DMS79 treated with DMSO at 0.1 percent for 48 hours (cell line): ENCODE measurements around the gene VEZF1.
A peak's percentile ranks its signal among the peaks of the same experiment; 100 is the strongest.

Source experiments
- DNase-seq: peaks from one replicate; lab custom pipeline; 2025; lab: John Stamatoyannopoulos, UW

VEZF1 gene

DNA sequence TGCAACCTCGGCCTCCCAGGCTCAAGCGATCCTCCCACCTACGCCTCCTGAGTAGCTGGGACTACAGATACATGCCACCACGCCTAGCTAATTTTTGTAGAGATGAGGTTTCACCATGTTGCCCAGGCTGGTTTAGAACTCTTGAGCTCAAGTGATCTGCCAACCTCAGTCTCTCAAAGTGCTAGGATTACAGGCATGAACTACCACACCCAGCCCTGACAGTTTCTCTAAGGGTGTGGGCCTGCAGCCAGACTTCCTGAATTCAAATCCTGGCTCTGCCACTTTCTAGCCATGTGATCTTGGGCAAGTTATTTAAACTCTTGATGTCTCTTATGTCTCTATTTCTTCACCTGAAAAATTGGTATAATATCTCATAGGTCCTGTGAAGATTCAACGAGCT lies 38.4 kb downstream of the VEZF1 start:
- DNase-seq, result no peak

DNA sequence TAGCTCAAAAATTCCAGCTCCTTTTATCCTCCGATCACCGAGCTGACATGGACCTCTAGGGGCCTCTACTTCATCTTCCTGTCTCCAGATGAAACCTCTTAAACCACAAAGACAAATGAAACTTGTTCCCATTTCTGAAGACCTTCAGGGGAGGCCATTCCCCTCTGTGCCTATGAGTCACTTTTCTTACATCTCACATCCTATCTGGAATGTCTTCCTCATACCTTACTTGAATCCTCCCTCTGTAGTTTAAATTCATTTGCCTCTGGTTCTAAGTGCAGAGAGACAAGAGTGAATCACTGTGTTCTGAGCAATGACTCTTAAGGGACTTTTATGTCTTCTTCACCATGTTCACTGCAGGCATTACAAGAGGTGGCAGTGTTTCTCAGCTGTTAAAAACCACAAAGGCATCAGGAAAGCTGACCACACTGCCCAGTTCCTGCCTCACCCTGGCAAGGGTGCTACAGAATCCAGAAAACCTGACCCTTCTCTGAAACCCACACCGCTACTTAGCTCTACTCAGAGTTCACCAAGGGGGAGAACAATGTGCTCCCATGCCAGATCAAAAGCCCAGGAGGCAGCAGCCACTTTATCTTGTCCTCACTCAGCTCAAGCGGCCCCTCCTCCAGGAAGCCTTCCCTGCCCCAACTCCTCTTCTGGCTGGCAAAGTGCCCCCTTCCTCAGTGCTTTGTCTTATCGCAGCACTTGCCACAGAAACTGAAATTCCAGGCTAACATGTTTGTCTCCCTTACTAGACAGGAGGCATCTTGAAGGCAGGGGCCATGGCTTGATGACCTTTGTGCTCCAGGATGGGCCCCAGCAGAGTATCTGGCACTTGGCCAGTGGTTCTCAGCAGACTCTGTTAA lies 39.3 kb downstream of the VEZF1 start:
- no peak for DNase-seq

DNA sequence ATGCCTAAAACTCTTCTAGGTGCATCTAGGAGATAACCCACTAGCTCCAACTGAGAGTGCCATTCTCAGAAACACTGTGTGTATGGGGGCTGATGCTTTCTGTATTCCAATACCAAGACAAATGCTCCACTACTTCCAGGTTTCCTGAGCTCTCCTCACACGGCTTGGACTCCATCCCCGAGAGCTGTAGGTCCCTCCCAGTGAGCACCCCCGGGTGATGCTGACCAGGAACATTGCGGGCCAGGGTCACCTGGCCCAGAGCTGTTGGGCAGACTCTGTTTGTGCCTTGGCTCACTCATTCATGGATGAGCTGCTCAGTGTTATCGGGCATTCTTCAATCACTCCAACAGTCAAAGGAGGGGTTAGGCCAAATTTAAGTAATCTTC lies 39.9 kb downstream of the VEZF1 start:
- DNase-seq, result no peak

DNA sequence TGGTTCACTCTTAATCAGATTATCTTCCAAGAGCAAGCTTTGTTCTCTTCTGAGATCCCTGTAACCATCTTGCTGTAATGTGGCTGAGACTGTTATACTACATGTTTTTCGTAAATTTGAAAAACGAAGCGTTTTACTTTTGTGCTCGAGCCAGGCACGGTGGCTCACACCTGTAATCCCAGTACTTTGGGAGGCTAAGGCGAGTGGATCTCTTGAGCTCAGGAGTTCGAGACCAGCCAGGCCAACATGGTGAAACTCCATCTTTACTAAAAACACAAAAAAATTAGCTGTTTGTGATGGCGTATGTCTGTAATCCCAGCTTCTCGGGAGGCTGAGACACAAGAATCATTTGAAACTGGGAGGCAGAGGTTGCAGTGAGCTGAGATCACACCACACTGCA lies 40.7 kb downstream of the VEZF1 start:
- no peak for DNase-seq

DNA sequence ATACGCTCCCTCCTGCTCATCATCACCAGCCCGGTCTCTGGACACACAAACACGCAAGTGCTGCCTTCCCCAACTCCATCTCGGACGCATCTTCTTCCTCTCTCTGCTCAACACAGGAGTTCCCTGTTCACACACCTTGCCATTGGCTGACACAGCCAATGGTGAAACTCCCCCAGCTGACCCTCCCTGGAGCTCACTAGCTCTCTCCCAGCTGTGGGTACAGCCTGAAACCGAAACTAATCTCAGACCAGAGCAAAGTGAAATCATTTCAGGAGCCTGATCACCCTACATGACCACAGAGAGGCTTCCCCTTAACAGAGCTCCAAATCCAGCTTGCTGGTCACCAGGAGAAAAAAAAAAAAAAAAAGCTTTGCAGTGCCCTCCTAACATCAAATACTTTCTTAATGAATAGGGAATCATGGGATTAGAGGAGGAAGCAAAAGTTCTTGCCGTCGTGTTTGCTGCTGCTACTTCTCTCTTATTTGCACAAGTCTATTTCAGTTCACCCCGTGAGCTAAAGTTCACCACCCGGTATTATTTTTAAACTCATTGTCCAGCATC lies 41.2 kb downstream of the VEZF1 start:
- peak; percentile 41 for DNase-seq

DNA sequence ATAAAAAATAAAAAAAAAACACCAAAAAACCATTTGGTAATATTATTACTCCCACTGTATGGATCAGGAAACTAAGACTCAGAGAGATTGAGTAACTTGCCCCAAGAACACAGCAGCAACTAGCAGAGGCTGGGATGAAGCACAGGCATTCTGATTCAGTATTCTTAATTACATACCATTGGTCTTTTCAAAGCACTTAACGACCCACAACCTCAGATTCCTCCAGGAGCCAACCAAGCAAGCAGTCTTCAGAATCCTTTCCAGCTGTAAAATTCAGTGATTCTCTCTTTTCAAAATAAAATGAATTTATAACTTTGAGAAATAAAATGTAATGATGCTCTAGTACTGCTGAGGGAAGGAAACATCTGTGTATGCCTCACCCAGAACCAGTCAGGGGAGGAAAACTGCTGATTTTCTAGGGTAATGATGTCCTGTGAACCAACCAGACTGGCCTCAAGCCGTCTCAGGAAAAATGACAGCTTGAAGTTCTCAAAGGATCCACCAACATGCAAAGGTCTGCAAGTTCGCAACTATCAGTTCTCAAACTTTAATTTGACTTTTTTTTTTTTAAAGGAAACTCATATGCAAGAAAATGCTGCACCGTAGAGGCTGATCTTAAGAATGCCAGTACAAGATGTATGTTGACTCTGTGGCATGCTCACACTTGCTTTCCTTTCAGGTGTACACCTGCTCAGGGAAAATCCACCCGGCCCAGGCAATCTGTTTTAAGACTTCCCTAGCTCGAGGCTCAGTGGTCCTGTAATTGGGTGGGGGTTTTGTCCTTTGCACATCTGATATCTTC lies 41.9 kb downstream of the VEZF1 start:
- peak; percentile 41 for DNase-seq

DNA sequence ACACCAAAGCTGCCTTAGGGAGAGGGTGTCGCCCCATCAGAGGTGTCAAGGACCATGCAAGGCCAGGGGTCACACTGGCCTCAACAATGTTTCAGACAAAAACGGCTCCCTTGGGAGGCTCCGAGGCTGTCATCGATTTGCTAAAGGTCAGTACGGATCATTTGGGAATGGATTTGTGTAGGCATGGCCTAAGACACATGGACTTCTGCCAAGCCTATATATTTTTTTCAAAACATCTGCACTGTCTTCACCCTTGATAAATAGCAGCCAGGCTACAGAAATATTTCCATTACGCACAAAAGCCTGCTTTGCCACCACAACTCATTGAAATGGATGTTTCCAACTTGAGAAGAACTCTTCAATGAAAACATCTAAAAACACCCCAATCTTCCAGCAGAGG lies 43.1 kb downstream of the VEZF1 start:
- DNase-seq, result no peak

DNA sequence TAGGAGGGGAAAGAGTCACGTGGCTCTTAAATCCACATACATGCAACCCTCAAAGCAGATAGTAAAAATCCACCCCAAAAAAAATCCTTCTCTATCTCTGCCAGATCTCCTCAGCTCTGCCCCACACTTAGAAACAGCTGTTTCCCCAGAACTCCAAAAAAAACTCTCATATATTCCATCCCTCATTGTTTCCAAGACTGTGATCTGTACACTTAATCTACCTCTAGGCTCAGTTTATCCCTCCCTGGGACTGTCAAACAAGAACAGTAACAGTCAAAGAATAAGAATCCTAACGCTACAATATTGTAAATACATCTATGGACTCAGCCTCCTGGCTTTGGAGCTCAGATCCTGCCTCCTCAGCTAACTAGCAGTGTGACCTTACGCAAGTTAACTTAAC lies 44.4 kb downstream of the VEZF1 start:
- no peak for DNase-seq

DNA sequence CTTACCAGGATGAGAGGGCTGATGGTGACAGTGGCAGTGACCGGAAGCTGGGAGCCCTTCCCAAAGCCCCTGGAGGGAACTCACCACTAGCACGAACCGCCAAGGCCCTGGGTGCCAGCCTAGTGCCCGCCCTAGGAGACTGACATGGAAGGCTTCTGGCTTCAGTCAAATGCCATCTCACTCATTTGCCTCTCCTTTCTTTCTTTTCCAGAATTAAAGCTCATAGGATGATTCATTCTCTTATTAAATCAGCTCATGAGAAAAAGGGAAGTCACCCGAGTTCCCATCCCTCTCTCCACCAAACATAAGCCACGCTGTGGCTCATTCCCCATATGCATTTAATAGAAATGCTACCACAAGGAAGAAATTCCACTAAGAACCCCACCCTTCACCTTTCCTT lies 44.9 kb downstream of the VEZF1 start:
- no peak for DNase-seq

DNA sequence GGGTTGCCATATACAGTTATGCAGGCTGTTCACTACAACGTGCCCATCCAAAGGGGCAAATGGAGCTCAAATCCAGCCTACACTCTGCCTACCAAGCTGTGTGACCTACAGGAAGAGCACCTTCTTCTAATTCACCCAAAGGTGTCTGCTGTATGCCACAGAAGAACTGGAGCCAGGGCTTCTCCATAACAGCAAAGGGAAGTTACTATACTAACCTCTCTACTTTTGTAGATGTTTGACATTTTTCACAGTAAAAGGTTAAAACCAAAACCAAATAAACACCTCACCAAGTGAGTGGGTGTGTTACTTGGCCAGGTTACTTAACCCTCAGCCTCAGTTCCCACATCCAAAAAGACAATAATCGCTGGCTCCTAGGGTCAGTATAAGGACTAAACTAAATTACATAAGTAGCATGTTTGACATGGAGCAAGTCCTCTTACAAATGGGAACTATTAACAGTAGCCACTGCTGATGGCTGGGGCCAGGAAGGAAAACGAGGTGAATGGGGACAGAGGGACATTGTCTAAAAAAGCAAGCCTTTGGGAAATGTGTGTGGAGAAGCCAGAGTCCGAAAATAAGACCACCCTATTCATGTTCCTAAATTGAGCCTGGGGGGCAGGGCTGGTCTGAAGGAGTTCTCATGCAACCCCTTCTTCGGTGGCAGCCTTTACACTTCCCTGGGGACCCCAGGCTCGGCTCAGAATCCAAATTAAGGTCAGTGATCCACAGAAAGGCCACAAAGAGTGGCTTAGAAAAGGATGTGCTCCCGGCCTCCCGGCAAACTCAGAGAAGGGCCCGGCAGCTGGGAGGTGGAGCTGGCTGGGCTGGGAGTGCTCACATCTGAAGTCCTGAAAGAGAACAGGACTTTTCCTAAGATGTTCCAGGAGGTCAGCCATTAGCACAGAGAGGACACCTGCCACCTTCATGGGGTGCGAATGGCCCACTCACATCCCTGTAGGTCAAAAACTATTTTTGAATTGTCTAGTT lies 46.4 kb downstream of the VEZF1 start:
- DNase-seq, result no peak

DNA sequence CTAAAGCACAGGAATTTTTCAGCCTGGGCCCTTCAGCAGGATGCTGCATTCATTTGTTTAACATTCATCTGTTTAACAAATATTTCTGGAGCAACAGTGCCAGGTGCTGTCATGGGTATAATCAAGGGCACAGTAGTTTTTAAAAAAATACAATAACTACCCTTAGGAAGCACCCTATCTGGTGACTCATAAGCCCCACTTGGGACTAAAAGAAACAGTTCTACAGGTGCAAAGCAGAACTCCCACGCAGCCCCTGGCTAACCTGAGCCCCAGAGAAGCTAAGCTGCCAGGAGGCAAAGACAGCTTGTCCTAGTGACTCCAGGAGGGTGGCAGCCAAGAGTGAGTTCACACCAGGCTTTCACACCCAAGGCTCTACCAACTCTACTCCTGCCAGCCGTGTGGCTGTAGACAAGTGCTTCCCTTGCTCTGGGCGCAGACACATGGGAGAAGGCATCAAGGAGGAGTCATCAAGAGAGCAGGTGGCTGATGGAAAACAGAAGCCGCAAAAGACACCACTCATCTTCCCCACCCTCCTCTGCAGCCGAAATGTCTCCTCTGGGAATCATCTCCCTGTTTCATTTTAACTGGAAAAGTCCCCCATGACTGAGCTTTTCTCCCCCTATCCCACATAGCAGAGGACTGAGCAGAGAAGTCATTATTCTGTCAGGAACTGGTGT lies 47.3 kb downstream of the VEZF1 start:
- DNase-seq, result peak; percentile 9

DNA sequence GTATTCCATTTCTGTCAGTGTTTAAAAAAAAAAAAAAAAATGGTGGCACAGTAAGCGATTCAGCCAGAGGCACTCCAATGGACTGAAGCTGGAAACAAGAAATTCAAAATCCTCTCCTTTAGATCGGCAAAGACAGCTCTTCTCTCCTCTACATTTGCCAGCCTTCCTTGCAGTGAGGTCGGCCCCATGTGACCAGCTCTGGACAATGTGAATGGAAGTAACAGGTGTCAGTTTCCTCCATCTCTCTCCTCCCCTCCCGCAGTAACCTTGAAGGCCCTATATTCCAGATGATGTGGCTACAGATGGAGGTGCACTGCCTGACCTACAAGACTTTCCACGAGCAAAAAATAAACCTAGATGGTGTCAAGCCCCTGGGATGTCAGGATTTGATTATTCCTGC lies 47.8 kb downstream of the VEZF1 start:
- no peak for DNase-seq

DNA sequence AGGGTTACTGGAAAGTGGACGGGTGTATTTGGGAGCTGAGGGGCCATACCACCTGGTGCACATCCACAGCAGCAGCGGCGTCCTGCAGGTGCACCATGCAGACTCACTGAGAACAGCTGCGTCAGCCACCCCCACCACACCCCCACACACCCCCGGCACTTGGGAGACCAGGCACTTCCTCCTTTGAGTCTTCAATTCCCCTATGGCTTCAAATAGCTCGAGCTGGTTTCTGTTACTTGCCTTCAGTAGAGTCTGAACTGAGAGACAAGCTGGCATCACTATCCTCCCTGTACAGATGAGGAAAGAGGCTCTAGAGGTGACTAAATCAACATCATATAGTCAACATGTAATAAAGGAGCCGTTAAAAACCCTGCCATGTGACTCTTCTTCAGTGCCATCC lies 48.3 kb downstream of the VEZF1 start:
- DNase-seq, result peak; percentile 16

DNA sequence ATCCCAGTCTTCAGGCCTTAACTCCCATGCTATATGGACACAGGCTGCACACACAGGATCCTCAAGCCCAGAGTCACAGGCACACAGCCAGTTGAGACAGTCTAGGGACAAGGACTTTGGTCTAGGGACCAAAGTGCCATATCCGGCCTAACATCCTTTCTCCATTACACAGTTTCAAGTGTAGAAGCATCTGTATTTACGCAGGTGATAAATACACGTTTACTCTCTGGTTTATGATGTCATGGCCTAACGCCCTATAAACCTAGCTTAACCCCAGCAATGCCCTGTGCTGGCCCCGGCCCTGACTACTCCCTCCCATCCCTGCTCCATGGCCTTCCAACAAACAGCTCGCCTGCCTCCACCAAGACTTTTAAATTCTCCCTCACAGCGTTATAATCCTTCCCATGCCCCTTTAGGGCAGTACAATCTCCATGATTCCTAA lies 50.0 kb downstream of the VEZF1 start:
- DNase-seq, result no peak

DNA sequence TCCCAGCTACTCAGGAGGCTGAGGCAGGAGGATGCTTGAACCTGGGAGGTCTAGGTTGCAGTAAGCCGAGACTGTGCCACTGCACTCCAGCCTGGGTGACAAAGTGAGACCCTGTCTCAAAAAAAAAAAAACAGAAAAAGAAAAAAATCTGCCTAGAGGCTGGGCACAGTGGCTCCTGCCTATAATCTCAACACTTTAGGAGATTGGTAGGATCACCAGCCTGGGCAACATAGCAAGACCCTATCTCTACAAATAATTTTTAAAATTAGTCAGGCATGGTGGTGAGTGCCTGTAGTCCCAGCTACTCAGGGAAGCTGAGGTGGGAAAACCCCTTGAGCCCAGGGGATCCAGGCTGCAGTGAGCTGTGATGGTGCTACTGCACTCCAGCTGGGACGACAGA lies 50.6 kb downstream of the VEZF1 start:
- no peak for DNase-seq

DNA sequence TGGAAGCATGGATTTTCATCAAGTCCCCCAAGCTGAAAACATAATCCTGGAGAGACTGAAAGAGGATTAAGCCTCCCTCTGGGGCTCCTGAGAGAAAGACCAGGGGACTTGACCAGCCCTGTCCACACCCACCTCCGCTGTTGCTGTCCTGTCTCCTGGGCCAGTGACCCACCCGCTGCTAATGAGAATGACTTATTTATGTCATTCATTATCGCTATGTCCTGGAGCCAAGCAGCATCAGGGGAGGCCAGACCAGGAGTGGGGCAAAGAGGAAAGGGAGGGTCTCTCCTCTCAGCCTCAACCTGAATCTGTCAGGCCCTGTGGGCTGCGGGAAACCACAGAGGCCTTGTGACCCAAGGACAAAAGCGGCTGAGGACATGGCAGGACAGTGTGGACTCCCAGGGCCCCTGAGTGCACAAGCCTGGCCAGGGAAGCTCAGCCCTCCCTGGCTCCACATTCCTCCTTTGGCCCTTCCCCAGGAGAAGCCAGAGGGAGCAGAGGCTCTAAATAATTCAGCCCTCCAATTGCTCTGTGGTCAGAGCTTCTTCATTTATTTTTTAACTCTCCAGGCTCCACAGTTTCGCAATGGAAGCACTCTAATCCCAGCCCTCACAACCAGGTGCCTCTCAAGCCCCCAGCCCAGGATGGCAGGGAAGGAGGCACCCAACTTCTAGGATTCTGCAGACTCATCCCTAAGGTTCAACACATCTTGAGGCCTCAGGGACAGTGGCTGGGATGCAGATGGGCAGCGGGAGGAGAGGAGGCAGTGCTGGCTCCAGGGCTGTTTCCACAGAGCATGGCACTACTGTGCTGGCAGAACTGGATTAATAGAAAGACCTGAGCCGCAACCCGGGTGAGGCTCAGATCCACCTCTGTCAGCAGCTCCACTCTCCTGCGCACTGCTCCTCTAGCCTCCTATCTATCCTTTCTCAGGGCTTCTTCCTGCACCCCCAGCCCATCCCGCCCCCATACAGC lies 51.9 kb downstream of the VEZF1 start:
- no peak for DNase-seq

DNA sequence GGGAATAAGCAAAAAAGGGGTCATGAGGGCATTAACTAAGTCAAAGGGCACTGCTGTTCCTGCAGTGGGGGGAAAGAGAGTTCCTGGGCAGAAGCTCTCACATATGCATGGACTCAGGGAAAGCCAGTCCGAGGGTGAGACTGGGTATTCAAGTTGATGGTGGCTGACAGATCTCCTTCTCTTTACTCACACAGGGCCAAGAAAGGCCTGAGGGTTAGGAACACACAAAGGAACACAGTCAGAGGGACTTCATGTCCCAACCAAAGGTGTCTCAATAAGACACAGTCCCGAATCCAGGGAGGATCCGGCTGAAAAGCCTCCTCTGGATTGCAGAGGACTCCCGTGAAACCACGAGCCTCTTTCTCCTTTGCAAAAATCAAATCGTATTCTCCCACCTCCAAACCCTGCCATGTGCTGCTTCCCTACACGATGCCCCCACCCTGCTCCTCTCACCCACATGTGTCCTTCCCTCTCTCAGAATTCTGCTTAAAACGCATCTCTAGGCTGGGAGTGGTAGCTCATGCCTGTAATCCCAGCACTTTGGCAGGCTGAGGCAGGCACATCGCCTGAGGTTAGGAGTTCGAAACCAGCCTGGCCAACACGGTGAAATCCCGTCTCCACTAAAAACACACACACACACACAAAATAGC lies 56.4 kb downstream of the VEZF1 start:
- DNase-seq, result no peak

DNA sequence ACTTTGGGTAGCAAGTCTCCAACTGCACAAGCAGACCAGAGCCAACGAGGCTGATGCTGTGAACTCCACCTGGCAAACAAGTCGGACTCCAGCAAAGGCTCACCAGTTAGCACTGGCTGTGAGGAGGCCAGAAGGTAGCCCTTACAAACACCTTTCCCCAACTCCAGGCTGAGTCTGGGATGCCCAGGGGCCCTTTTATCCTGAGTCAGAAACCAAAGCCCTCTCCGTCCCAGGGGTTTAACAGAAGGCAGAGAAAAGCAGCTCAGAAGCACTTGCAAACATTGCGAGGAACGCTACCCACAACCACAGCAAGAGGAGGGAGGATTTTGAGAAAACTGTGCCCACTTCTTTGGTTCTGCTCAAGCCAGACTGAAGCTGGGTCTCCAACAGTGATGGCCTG lies 57.8 kb downstream of the VEZF1 start:
- DNase-seq, result no peak

DNA sequence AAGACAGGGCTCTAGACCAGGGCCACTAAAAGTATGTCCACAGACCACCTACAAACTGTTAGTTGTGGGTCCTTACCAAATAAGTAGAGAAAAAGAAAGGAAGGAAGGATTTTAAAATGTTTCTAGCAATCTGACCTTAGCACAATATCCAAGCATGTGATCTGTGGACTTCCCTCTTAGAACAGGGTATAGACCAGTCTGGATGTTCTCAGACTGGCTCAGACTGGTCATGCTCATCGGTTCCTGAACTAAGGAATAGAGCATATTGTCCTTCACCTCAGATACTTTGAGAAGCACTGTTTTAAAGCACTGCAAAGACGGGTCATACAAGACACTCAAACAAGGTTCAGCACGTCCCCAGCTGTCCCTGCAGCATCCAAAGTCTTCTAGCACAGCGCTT lies 58.7 kb downstream of the VEZF1 start:
- no peak for DNase-seq

DNA sequence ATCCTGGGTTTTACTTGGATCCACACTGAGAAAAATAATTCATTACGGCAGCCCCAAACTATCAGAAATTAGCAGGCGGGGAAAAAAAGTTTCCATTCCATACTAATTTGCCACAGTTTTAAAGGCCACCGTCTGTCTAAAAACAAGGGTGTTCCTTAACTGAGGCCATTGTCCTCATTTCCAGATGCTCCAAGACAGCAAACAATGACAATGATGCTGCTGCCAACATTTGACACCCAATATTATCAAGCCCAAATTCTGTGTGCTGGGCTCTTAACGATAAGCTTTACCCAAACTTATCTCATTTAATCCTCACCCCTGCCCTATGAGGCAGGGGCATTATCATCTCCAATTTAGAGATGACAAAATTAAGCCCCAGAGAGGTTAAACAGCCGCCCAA lies 59.1 kb downstream of the VEZF1 start:
- no peak for DNase-seq
